Body of pancreas (tissue), 4 donors: Measurements from ENCODE around the gene DYNLRB1.

ENCODE experiments used
- CTCF ChIP-seq, 7 experiments: fragments of 450-650 bp in 4 of 7; fragments of 200-600 bp in 3 of 7; sonication (generic) in 3 of 7; IDR thresholded peaks; one replicate each; pipeline ENCODE4 v1.5.1; 2016 to 2019; ENCODE audit warnings: antibody characterized with exemption in 7 of 7
- POLR2A ChIP-seq, 3 donors: fragments of 450-650 bp; IDR thresholded peaks; one replicate each; pipeline ENCODE4 v1.6.1; 2016; ENCODE audit warnings: antibody characterized with exemption in 3 of 3, mild to moderate bottlenecking in 2 of 3

- TF ChIP-seq CTCF (IDR thresholded peaks at IDR 0.05), result no peak
- no peak for TF ChIP-seq POLR2A (IDR thresholded peaks at IDR 0.05)
Measured at GRCh38 chr20:34524426-34524825, 8.2 kb downstream of the DYNLRB1 start.
